Endothelial cell of umbilical vein (primary cell): Measurements from ENCODE around the gene COL4A1.

Experiments
- EZH2 ChIP-seq: IDR thresholded peaks from 2 replicates; pipeline ENCODE4 v1.6.1; 2012; ENCODE audit warnings: borderline replicate concordance, low read depth, mild to moderate bottlenecking, moderate library complexity, low read length, inconsistent platforms; ENCODE audit not compliant: severe bottlenecking
- POLR2A ChIP-seq: IDR thresholded peaks from 2 replicates; pipeline ENCODE4 v1.6.1; 2012; ENCODE audit warnings: low read depth, mild to moderate bottlenecking, control low read depth, low read length
- TF ChIP-seq, protein P1 (sequence below), 2 donors: IDR thresholded peaks; 1 replicate in 1 of 2; 2 replicates in 1 of 2; pipeline ENCODE4 v1.5.1; 2011; ENCODE audit warnings: low read length in 2 of 2, mild to moderate bottlenecking in 2 of 2, moderate library complexity in 2 of 2, control low read depth in 1 of 2, inconsistent platforms in 1 of 2, low read depth in 1 of 2; ENCODE audit not compliant: insufficient read depth in 1 of 2; ENCODE audit errors: extremely low read depth in 1 of 2
- TF ChIP-seq, protein P2 (sequence below): IDR thresholded peaks from 2 replicates; pipeline ENCODE4 v1.6.1; 2011; ENCODE audit not compliant: insufficient read depth, insufficient read length

DNA sequence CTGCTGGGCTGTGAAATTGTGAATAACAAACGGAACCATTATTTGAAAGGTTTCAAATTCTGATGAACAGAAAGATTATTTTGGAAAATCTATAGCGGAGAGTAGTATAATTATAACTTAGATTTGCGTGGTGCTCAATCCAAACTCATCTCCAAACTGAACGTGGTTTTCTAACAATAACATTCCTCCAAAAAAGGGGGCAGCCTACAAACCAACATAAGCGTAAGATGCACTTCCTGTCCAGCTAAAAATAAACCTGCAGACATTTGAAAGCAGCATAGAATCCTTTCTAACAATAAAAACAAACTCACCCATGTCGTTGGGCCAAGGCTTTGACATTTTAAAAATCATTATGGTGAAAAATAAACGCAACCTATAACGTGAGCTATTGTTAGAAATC, 178.4 kb downstream of the COL4A1 start:
- TF ChIP-seq POLR2A (no peak), EZH2 (no peak)
- TF ChIP-seq, protein P1, sequence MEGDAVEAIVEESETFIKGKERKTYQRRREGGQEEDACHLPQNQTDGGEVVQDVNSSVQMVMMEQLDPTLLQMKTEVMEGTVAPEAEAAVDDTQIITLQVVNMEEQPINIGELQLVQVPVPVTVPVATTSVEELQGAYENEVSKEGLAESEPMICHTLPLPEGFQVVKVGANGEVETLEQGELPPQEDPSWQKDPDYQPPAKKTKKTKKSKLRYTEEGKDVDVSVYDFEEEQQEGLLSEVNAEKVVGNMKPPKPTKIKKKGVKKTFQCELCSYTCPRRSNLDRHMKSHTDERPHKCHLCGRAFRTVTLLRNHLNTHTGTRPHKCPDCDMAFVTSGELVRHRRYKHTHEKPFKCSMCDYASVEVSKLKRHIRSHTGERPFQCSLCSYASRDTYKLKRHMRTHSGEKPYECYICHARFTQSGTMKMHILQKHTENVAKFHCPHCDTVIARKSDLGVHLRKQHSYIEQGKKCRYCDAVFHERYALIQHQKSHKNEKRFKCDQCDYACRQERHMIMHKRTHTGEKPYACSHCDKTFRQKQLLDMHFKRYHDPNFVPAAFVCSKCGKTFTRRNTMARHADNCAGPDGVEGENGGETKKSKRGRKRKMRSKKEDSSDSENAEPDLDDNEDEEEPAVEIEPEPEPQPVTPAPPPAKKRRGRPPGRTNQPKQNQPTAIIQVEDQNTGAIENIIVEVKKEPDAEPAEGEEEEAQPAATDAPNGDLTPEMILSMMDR (IDR thresholded peaks at IDR 0.05; ENCODE audit: extremely low read depth in 1 of 2, insufficient read depth in 1 of 2, low read depth in 1 of 2, low read length in 2 of 2), result no peak
- TF ChIP-seq, protein P2, sequence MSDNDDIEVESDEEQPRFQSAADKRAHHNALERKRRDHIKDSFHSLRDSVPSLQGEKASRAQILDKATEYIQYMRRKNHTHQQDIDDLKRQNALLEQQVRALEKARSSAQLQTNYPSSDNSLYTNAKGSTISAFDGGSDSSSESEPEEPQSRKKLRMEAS, result no peak
